H1 (cell line): ENCODE data around the gene DPYD.

Experiments
- ATF2 ChIP-seq: IDR thresholded peaks from 2 replicates; pipeline ENCODE4 v1.6.1; 2012; ENCODE audit warnings: low read length, inconsistent platforms
- BACH1 ChIP-seq: IDR thresholded peaks from 2 replicates; pipeline ENCODE4 v1.6.1; 2012; ENCODE audit warnings: low read length, improper control_type of control experiment
- CEBPB ChIP-seq: IDR thresholded peaks from 2 replicates; pipeline ENCODE4 v1.6.1; 2012; ENCODE audit warnings: low read depth, low read length
- CHD2 ChIP-seq: IDR thresholded peaks from 2 replicates; pipeline ENCODE4 v1.6.1; 2012; ENCODE audit warnings: low read length, improper control_type of control experiment
- CTCF ChIP-seq, 3 experiments: IDR thresholded peaks; 1 replicate in 2 of 3; 2 replicates in 1 of 3; pipeline versions ENCODE4 v1.5.1 to v1.6.1; 2011; ENCODE audit warnings: low read length in 3 of 3, mild to moderate bottlenecking in 3 of 3, inconsistent platforms in 2 of 3, low read depth in 1 of 3, moderate library complexity in 1 of 3; ENCODE audit not compliant: insufficient read depth in 1 of 3; ENCODE audit errors: control extremely low read depth in 1 of 3
- E2F6 ChIP-seq: IDR thresholded peaks from 2 replicates; pipeline ENCODE4 v1.6.1; 2012; ENCODE audit warnings: inconsistent platforms
- JUND ChIP-seq: IDR thresholded peaks from 2 replicates; pipeline ENCODE4 v1.6.1; 2011; ENCODE audit warnings: mild to moderate bottlenecking, improper control_type of control experiment, low read length
- KDM1A ChIP-seq: fragments of 200-600, 300-600 bp; sonication (generic); IDR thresholded peaks from 2 replicates; pipeline ENCODE4 v1.7.1; 2016; ENCODE audit warnings: mild to moderate bottlenecking, low read length, borderline replicate concordance
- KDM5A ChIP-seq: fragments of 200-600 bp; IDR thresholded peaks from 2 replicates; pipeline ENCODE4 v1.7.1; 2012; ENCODE audit warnings: mild to moderate bottlenecking, low read length, inconsistent platforms, mixed read lengths
- POLR2A ChIP-seq, 2 experiments: IDR thresholded peaks; 1 replicate in 1 of 2; 2 replicates in 1 of 2; pipeline ENCODE4 v1.6.1; 2011; ENCODE audit warnings: low read depth in 2 of 2, low read length in 2 of 2, mild to moderate bottlenecking in 2 of 2; ENCODE audit errors: control extremely low read depth in 1 of 2
- POLR2AphosphoS5 ChIP-seq: IDR thresholded peaks from 2 replicates; pipeline ENCODE4 v1.6.1; 2011; ENCODE audit warnings: low read depth, low read length
- TEAD4 ChIP-seq: IDR thresholded peaks from 2 replicates; pipeline ENCODE4 v1.6.1; 2012; ENCODE audit warnings: low read depth, low read length, inconsistent platforms, mixed read lengths

DNA sequence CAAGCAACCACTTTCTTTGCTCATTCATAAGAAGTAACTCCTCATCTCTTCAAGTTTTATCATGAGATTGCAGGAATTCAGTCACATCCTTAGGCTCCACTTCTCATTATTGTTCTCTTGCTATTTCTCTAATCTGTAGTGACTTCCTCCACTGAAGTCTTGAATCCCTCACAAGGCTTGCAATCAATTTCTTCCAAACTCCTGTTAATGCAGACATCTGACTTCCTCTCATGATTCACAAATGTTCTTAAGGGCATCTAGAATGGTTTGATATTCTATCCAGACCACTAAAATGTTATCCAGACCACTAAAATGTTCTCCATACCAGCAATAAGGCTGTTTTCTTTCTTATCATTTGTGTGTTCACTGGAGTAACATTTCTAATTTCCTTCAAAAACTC, 528.1 kb downstream of the DPYD start:
- no peak for TF ChIP-seq POLR2A (IDR thresholded peaks at IDR 0.05; ENCODE audit: control extremely low read depth in 1 of 2, low read depth in 2 of 2, low read length in 2 of 2)
- TF ChIP-seq CTCF (IDR thresholded peaks at IDR 0.05; ENCODE audit: control extremely low read depth in 1 of 3, insufficient read depth in 1 of 3, low read depth in 1 of 3, low read length in 3 of 3), result no peak
- TF ChIP-seq KDM5A, result no peak
- TF ChIP-seq CHD2, result no peak
- no peak for TF ChIP-seq TEAD4
- TF ChIP-seq BACH1, result no peak
- no peak for TF ChIP-seq JUND
- no peak for TF ChIP-seq CEBPB
- TF ChIP-seq E2F6, result no peak
- no peak for TF ChIP-seq POLR2AphosphoS5
- no peak for TF ChIP-seq ATF2
- TF ChIP-seq KDM1A, result no peak
